Fibroblast of the conjunctiva (primary cell): Measurements from ENCODE around the gene CAP2.
A peak's percentile ranks its signal among the peaks of the same experiment; 100 is the strongest.
"Not testable (repeated sequence)": the region's sequence is repeated elsewhere in the genome, so short reads cannot be mapped to it uniquely, and the experiment has no call there.

Experiments
- DNase-seq: peaks from one replicate; pipeline ENCODE4 v3.0.0-alpha.2; 2010; ENCODE audit warnings: low read depth

The CAP2 gene

DNA sequence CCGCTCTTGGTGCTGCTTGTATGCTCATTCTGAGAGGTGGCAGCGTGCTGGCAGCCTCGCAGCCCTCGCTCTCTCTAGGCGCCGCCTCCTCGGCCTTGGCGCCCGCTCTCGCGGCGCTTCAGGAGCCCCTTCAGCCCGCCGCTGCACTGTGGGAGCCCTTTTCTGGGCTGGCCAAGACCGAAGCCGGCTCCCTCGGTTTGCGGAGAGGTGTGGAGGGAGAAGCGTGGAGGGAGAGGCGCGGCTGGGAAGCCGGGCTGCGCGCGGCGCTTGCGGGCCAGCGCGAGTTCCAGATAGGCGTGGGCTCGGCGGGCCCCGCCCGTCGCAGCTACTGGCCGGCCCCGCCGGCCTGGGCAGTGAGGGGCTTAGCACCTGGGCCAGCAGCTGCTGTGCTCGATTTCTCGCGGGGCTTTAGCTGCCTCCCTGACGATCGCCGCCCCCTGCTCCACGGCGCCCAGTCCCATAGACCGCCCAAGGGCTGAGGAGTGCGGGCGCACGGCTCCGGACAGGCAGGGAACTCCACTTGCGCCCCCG is 187.2 kb downstream of the CAP2 start:
- peak; percentile 9 for DNase-seq

DNA sequence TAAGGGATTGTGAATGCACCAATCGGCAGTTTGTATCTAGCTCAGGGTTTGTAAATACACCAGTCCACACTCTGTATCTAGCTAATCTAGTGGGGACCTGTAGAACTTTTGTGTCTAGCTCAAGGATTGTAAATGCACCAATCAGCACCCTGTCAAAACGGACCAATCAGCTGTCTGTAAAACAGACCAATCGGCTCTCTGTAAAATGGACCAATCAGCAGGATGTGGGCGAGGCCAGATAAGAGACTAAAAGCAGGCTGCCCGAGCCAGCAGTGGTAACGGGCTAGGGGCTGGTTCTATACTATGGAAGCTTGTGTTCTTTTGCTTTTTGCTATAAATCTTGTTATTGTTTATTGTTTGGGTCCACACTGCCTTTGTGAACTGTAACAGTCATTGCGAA is 187.9 kb downstream of the CAP2 start:
- DNase-seq = not testable (repeated sequence)

DNA sequence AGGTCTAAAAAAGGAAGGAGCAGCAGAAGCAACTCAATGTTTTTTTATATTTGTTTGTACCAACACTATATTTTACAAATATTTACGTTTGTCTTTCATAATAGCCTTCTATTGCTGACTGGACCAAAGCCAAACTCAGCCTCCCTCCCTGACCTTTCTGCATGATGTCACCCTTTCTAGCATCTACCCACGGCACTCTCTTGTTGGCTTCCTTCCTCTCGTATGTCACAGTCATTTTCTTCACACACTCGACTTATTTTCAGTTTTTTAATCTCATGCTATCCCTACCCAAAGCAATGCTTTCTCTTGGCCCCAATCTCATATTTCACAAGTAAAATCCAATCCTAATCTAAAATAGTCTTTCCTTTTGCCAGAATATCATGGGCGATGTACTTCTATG is 190.4 kb downstream of the CAP2 start:
- DNase-seq = no peak

DNA sequence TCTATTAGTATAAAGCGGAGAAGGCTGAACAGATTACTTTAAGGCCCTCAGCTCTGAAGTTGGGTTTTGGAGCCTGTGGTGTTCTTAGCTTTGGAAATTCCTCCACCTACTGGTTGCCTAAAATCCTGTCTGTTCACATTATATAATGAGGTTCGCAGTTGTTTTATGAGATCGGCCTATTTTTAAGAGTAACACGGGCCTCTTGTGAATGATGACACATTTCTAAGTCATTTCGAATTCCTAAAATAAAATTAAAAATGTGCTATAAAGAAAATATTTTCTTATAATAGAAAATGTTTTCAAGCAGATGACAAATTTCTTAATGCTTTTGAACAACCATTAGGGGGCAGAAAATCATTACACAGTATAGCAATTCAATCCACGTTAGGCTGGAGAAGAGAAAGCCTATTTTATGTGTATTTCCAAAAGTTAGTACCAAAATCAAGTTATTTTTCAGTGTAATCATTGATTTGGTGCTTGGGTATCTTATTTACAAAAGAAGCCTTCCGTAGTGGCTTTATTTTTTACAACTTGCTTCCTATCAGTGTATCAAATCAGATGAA is 190.9 kb downstream of the CAP2 start:
- peak; percentile 70 for DNase-seq

DNA sequence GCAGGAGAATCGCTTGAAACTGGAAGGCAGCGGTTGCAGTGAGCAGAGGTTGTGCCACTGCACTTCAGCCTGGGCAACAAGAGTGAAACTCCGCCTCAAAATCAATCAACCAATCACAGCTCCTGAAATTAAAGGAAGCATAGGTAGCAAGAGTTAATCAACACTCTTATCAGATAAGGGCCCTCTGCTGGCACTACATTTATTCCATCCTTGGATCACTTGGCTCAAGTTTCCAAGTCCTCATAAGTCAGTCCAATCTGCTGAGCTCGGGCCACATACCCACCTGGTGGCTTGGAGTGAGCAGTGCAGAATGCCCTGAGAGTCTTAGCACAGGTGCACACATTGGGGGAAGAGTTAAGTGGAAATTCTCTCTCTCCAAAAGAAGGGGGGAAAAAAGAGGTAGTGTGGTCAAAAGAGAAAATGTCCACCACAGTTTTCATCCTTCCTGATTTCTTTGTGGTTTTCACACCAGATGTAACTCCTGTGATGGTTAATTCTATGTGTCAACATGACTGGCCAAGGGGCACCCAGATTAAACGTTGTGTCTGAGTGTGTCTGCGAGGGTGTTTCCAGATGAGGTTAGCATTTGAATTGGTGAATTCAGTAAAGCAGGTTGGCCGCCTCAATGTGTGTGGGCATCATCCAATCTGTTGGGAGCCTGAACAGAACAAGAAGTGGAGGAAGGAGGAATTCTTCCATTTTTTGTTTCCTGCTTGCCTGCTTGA is 192.5 kb downstream of the CAP2 start:
- no peak for DNase-seq

DNA sequence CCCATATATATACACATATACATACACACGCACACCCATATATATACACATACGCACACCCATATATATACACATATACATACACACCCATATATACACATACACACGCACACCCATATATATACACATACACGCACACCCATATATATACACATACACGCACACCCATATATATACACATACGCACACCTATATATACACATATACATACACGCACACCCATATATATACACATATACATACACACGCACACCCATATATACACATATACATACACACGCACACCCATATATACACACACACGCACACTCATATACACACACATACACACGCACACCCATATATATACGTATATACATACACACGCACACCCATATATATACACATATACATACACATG is 193.2 kb downstream of the CAP2 start:
- DNase-seq = not testable (repeated sequence)

DNA sequence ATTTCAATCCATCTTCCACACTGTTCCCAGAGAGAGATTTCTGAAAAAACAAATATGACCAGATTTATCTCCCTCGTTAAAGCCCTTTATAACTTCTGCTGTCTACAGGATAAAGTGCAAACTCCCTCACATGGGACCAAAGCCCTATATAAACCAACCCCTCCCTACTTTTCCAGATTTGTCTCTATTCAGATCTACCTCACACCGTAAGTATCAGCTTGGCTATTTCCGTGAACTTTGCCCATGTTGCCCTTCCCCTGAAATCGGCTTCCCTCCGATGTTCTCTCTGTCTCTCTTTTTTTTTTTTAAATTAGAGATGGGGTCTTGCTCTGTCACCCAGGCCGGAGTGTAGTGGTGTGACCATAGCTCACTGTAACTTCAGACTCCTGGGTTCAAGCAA is 194.6 kb downstream of the CAP2 start:
- DNase-seq = no peak

DNA sequence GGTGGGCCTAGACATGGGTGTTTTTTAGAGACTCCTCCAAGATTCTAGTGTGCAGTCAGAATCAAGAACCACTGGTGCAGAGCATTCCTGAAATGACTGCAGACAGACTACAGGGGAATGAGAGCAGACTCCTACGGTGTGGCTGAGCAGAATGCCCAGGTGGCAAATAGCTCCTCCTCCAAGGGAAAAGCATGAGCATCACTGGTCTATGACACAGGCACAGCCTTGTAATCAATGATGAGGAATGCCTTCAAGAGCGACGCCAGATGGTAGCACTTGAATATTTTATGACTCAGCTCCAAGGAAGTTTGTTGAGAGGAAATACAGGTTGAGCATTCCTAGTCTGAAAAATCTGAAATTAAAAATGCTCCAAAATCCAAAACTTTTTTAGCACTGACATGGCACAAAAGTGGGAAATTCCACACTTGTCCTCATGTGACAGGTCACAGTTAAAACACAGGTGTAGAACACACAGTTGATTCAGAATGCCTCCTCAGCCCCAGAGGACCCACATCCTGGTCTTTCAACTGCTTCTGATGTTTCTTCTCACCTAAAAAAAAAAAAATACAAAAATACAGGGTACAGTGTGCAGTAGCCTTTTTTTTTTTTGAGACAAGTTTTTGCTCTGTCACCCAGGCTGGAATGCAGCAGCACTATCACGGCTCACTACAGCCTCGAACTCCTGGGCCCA is 196.2 kb downstream of the CAP2 start:
- peak; percentile 29 for DNase-seq

DNA sequence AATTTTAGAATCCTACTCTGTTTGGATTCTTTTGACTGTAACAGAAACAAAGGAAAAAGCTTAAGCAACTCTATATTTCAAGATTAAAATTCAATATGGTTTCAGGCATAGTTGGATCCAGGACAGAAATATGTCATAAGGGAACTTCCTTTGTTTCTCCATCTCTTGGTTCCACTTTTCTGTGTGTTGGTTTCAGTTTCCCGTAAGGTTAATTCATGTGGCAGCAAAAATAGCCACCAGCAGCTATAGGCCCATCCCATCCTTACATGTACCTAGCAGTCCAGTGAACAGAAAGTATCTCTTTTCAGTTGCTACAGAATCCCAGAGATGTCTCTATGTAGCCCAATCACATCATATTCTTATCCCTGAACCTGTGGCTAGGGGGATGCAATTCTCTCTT is 197.9 kb downstream of the CAP2 start:
- DNase-seq = no peak

DNA sequence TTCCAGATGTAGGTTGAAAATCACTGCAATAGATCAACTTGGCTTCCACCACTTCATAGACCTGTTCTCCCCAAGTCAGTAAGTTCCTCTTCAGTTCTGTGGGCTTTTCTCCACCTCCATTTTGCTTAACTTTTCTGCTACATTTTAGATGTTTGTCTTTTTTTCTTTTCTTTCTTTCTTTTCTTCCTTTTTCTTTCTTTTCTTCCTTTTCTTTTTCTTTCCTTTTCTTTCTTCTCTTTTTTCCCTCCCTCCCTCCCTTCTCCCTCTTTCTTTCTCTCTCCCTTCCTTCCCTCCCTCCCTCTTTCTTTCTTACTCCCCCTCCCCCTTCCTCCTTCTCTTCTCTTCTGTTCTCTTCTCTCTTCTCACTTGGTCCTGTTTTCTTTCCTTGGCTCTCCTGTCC is 199.9 kb downstream of the CAP2 start:
- DNase-seq = no peak

DNA sequence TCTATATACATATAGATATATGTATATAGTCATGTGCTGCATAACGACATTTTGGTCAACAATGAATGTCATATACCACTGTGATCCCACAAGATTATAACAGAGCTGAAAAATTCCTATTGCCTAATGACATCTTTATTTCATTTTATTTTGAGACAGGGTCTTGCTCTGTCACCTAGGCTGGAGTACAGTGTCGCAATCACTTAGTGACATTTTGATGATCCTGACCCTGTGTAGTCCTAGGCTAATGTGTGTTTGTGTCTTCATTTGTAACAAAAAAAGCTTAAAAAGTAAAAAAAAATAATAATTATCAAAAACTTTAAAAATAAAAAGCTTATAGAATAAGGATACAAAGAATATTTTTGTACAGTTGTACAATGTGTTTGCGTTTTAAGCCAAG is 202.7 kb downstream of the CAP2 start:
- no peak for DNase-seq

DNA sequence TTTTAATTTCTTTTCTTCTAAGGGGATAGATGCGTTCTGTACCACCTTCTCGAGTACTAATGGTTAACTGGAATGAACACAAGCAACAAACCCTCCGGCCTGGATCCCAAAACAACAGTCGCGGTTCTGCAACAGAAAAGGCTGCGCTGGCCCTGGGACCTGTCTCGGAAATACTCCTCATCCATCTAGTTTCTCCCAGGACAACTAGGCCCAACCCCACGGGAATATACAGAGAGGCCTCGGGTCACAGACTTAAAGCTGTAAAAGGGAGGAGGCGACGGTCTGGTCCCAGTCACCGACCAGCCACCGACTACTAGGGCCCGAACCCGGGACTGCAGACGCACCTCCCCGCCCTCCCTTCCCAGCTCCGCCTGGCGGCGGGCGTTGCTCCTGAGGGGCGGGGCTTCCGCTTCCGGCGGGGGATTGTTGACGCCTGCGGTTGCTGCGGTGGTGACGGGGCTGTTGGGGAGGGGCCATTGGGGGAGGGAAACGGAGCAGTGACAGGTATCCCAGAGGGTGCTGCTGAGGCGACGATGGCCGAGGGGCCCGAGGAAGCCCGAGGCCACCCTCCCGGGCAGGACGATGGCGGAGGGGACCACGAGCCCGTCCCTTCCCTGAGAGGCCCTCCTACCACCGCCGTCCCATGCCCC is 206.6 kb downstream of the CAP2 start, which contains the start of gene FAM8A1:
TSS of gene FAM8A1 (plus strand) at position 426 of the 650 bp plus-strand sequence. CDS start at position 534, 108 bp downstream.
- DNase-seq = peak; percentile 74

DNA sequence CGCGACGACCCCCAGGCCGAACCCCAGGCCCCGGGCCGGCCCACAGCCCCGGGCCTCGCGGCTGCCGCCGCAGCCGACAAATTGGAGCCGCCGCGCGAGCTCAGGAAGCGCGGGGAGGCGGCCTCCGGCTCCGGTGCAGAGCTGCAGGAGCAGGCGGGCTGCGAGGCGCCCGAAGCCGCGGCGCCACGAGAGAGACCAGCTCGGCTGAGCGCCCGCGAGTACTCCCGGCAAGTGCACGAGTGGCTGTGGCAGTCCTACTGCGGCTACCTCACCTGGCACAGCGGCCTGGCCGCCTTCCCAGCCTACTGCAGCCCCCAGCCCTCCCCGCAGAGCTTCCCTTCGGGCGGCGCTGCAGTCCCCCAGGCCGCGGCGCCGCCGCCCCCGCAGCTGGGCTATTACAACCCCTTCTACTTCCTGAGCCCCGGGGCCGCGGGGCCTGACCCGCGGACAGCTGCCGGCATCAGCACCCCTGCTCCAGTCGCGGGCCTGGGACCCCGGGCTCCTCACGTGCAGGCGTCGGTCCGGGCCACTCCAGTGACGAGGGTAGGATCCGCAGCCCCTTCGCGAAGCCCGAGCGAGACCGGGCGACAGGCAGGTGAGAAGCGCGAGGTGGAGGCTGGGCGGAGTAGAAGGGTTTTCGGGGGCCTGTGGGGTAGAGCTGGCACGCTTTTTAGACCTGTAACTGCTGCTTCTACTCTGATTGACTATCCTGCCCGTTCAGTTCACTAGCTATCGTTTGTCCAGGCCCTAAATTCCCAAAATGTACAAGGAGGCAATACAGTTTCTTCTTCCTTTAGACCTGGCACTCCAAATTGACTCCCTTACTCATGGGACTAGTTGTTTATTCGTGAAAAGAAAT is 207.4 kb downstream of the CAP2 start:
- no peak for DNase-seq

DNA sequence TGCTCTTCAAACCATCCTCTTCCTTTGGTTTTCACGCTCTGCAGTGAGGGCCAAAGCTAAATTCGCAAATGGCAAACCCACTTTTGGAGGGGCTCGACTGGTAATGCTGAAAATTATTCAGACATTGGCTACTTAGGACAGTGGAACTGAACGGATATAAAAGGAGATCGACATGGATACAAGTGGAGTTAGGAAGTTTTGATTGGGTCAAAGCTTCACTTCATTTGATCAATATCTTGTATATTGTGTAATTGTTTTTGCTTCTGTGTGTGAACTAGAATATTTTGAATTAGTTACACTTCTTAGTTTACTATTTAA is 207.9 kb downstream of the CAP2 start:
- DNase-seq = no peak

DNA sequence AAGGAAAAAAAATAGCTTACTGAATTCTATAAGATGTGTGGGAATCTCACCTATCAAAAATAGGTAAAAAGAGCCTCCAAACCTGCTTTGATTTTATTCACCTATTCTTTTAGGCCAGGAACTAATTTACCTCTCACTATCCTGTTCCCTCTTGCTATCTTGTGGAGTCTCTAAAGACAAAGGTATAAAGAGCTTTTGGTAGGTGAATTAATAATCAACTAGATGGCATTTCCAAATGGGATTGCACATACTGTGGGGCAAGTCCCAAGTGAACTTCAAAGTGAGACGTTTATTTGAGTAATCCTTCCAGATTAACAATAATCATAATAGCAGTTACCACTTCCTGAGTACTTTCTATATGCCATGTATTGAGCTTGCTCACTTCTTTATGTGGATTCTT is 209.5 kb downstream of the CAP2 start:
- no peak for DNase-seq

DNA sequence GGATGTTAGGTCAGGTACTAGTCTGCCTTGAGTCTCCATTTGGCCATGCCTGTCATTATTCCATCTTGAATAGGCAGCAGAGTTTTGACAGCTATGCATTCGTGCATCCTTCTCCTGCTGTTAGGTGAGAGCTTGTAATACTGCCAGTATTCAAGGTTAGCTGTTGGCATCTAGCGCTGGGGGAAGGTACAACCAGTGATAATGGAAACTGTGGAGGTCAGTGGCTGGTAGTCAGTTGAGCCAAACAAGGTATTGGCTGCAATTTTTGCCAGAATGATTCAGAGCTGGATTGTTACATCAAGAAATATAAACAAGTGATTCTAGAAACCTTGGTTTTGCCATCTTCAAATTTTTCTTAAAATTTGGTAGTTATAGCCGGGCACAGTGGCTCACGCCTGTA is 213.2 kb downstream of the CAP2 start:
- no peak for DNase-seq
